GM15510 (cell line): ENCODE results near the gene PHLDA2.

Source experiments
- POLR2A ChIP-seq: IDR thresholded peaks from 3 replicates; pipeline ENCODE4 v1.6.1; 2011; ENCODE audit warnings: borderline replicate concordance; ENCODE audit not compliant: insufficient read length; ENCODE audit errors: extremely low read depth

PHLDA2 gene

DNA sequence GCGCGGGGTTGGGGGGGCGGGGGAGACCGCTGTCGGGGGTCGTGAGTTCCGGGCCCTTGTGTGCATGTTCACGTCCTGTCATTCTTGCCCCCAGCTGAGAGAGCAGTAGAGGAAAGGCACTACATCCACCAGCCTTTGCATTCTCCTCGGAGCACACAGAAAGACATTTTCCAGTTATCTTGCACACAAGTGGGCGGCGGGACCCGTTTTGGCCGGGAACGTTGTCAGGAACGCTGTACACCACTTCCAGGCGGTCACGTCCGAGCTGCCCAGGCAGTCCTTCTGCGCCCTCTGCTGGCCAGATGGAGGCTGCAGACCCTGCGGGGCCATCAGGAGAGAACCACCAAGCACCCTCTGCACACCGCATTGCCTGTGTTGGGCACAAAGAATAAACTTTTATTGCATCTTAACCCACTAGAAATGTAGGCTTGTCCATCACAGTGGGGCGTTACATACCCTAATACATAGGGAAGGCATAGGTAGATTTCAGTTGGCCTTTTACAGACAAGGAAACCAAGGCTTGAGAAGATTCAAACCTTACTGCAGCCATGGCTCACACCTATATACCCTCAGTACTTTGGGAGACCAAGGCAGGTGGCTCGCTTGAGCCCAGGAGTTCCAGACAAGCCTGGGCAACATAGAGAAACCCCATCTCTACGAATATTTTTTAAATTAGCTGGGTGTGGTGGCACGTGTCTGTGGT is 40.8 kb downstream of the PHLDA2 start:
- no peak for TF ChIP-seq POLR2A

GRCh38 chr11:2887515-2888195 is 41.6 kb downstream of the PHLDA2 start:
- no peak for TF ChIP-seq POLR2A

DNA sequence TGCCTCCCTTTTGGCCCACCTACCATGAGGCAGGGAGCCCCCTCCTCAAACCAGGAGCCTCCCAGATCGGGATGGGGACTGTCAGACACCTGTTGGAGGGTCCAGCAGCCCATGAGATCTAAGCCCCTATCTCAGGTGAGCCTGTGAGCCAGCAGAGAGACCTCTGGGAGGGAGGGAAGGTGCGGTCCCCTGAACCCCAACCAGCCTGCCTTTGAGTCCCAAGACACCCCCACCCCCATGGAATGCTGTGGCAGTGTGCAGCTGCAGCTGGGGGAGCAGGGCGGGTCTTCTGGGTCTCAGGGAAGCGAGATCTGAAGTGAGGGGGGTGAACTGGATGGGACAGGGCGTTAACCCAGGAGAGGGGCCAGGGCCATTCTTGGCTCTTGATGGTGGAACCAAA is 42.3 kb downstream of the PHLDA2 start:
- TF ChIP-seq POLR2A: no peak

- TF ChIP-seq POLR2A: no peak
Observed at GRCh38 chr11:2886191-2886894, 42.9 kb downstream of the PHLDA2 start.

GRCh38 chr11:2885678-2886081 is 43.5 kb downstream of the PHLDA2 start, which contains the start of gene CDKN1C:
TSS of gene CDKN1C (minus strand) at chr11:2885775. CDS start at chr11:2885456, 319 bp downstream.
- no peak for TF ChIP-seq POLR2A

DNA sequence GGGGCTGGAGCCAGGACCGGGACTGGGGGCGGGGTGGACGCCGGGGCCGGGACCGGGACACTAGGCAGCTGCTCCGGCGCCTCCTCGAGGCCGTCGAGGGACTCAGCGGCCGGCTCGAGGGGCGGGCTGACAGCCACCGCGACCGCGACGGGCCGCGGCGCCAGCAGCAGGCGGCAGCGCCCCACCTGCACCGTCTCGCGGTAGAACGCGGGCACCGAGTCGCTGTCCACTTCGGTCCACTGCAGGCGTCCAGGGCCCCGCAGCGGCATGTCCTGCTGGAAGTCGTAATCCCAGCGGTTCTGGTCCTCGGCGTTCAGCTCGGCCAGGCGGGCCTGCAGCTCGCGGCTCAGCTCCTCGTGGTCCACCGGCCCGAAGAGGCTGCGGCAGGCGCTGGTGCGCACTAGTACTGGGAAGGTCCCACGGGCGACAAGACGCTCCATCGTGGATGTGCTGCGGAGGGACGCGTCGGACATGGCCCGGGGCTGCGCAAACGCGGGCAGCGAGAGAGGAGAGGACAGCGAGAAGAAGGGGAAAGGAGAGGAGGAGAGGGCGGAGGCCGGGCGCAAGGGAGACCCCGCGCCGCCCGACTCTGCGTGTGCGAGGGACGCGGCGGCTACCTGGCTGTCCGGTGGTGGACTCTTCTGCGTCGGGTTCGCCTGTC is 44.1 kb downstream of the PHLDA2 start:
- no peak for TF ChIP-seq POLR2A

DNA sequence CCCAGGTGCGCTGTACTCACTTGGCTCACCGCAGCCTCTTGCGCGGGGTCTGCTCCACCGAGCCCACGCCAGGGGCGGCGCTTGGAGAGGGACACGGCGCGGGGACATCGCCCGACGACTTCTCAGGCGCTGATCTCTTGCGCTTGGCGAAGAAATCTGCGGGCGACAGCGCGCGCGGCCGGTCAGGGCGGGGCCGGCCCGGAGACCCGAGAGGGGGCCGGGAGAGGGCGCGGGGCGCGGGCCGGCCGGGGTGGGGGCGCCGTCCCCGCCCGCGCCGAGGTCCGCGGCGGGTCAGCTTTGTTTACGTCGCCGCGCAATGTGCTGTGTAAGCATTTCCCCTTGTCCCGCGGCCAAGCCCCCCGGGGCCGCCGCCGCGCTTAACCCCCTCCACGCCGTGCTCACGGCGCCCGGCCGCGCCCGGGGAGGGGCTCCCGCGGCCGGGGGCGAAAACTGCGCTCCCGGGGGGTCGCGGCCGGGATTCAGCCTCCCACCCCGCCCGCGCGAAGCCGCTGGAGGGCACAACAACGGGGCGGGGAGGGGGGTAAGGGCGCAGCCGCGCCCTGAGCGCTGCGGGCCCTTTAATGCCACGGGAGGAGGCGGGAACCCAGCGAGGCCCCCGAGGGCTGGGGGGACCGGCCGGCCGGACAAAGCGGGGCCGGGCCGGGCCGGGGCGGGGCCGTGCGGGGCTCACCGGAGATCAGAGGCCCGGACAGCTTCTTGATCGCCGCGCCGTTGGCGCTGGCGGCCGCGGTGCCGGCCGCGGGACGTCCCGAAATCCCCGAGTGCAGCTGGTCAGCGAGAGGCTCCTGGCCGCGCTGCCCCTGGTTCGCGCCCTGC is 45.0 kb downstream of the PHLDA2 start:
- no peak for TF ChIP-seq POLR2A

DNA sequence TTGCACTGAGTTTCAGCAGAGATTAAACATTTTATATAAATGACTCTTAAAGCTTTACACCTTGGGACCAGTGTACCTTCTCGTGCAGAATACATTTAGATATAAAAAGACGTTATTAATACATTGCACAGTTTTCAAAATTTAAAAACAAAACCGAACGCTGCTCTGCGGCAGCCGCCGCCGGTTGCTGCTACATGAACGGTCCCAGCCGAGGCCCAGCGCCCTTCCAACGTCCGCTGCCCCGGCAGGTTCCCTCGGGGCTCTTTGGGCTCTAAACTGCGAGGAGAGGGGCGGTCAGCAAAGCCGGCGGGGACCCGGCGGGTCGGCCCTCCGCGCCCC is 45.6 kb downstream of the PHLDA2 start:
- TF ChIP-seq POLR2A: no peak

DNA sequence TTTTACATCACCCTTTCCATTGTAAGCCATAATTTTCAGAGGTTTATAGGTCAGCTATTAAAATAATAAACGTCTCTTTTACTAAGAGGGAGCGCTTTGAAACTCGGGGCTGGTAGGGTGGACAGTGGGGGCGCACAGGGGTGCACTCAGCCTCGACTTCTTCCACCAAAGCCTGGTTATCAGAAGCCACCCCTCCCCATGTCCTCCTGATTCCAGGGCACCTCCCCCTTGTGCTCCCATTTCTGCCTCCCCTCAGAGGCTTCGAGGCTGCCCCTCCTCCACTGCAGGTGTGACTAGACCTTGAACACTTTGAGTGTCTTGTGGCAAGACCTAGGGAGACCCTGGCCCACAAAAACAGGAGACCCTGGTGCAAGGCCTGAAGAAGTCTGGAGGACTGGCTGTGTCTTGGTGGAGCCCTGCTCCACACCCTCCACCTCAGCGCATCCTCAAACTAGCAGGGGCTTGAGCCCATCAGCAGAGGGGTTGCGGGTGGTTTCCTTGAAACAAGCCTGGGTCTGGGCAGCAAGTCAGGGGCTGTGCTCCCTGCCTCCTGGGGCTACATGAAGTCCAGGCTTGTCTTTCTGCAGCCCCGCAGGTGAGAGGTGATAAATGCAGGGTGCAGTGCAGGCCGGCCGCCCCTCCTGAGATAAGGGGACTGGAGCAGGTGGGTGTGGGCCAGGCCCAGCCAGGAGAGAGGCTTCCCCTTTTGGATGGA is 46.7 kb downstream of the PHLDA2 start:
- no peak for TF ChIP-seq POLR2A

DNA sequence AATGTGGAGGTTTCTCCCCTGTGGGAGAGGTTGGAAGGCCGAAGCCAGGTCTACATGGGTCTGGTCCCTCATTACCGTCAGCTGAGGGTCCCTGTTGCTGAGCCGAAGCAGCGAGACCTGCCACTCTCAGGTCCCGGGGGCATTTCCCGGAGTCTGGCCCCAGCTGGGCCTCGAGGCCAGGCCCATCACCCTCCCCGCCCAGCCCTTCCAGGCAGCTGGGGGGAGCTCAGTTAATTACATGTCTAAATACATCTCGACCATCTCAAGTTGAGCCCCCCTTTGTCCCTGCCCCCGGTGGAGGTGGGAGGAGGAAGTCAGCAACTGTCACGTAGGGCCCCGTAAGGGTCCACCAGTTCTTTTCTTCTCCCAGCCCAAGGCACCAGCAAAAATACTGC is 47.2 kb downstream of the PHLDA2 start:
- TF ChIP-seq POLR2A: no peak

DNA sequence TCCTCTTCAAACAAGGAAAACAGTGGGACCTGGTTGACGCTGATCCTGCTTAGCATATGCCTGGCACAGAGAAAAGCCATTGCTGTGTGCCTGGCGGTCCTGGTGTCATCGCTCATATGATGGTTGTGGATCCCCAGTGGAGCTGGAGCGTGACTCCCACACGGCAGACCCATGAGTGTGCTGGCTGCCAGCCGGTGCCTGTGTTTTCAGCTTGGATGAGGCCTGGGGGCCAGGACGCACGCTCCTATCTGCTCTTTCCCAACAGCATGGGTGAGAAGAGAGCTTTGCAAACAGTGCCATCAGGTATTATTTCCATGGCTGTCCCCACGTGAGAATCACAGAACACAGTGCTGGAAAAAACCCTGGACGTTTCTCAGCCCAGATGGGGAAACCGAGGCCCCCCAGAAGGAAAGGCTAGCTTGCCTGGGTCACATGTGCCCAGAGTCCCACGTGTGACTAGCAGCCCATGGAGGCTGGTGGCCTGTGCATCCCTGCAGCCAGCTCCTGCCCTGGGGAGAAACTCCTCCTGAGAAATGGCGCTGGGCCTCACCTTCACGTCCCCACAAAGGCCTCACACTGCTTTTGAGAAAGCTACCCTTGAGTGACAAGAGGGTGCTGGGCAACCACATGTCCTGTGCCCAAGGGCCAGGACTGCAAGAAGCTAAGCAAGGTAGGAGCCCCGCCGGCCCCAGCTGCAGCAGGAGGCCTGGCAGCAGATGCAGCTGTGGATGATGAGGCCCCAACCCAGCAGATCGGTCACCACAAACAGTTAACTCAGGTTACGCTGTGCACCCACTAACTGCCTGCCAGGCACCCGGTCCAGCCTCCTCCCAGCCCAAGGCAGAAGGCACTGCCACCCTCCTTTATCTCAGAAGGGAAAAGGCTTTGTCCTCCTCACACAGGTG is 47.9 kb downstream of the PHLDA2 start:
- TF ChIP-seq POLR2A: no peak

GRCh38 chr11:2880646-2881045 is 48.6 kb downstream of the PHLDA2 start:
- no peak for TF ChIP-seq POLR2A

GRCh38 chr11:2878782-2879181 is 50.4 kb downstream of the PHLDA2 start:
- no peak for TF ChIP-seq POLR2A
